ENCODE data around the gene THSD4. TPM values are rescaled to one million over a fixed set of nuclear protein-coding genes. Genes with fewer than 3 reads are reported as not detected.

Gene THSD4
- total RNA-seq, 1 experiment from 2014 or later = 65.4 TPM

- ChIA-PET POLR2A (interaction anchor here (0.5 kb wide), 1 partner anchor 388 kb away, joined by 4 read pairs; no protein-coding TSS in a partner anchor), CTCF (no interaction called here)
- Histone ChIP-seq H3K4me3 (ENCODE audit: low read depth in 2 of 2, low read length in 2 of 2) (no peak overlapping the region), H3K4me1 (ENCODE audit: control insufficient read depth, insufficient read depth, low read length) (no peaks in the 10 kb centered on the region; the same call in 1 of the 2 replicates), H3K36me3 (ENCODE audit: control insufficient read depth, insufficient read depth, low read length) (no peaks in the 10 kb centered on the region), H3K27ac (ENCODE audit: low read length) (no peak overlapping the region; the same call in 1 of the 2 replicates), H3K27me3 (ENCODE audit: control insufficient read depth, insufficient read depth, low read length) (no peaks in the 10 kb centered on the region), H3K9me3 (ENCODE audit: control insufficient read depth, insufficient read depth, low read depth, low read length) (no peaks in the 10 kb centered on the region)
- in situ Hi-C loops (cut with HindIII; ENCODE audit: low pct_unique_long_range_greater_than_20kb, low sequenced_read_pairs) = no loop called here
- TF ChIP-seq TCF7L2 (IDR thresholded peaks at IDR 0.05; ENCODE audit: low read depth, low read length) = no peak
- TF ChIP-seq SIN3A (IDR thresholded peaks at IDR 0.05; ENCODE audit: borderline replicate concordance, insufficient read depth, low read depth, low read length) = no peak
- no peak for TF ChIP-seq REST (IDR thresholded peaks at IDR 0.05; ENCODE audit: insufficient read depth in 1 of 2, low read depth in 2 of 2, low read length in 1 of 2)
- TF ChIP-seq CTCF (IDR thresholded peaks at IDR 0.05) = no peak
- no peak for TF ChIP-seq POLR2AphosphoS5 (IDR thresholded peaks at IDR 0.05; ENCODE audit: low read depth, low read length)
- ATAC-seq (no peak), DNase-seq (ENCODE audit: low read depth, low spot score) (no peak)
- no TSS peak for BruUV-seq (replicated peaks)
- intact Hi-C loops (cut with micrococcal nuclease; ENCODE audit: unreplicated experiment) = loop anchor here (5.0 kb wide), 1 partner anchor 54 kb away; no protein-coding TSS in a partner anchor
These were observed 272.5 kb downstream of the THSD4 start for GRCh38 chr15:71387810-71388209.

GRCh38 chr15:71390096-71390495 lies 274.8 kb downstream of the THSD4 start:
- ChIA-PET CTCF (interaction anchor here (0.6 kb wide), 1 partner anchor 51 kb away, joined by 3 read pairs; no protein-coding TSS in a partner anchor), POLR2A (interaction anchor here (0.7 kb wide), 1 partner anchor 34 kb away, joined by 7 read pairs; no protein-coding TSS in a partner anchor)
- Histone ChIP-seq H3K9me3 (ENCODE audit: control insufficient read depth, insufficient read depth, low read depth, low read length) (no peaks in the 10 kb centered on the region), H3K36me3 (ENCODE audit: control insufficient read depth, insufficient read depth, low read length) (no peaks in the 10 kb centered on the region), H3K4me3 (ENCODE audit: low read depth in 2 of 2, low read length in 2 of 2) (no peak overlapping the region), H3K4me1 (ENCODE audit: control insufficient read depth, insufficient read depth, low read length) (no peaks in the 10 kb centered on the region; the same call in 1 of the 2 replicates), H3K27ac (ENCODE audit: low read length) (no peak overlapping the region), H3K27me3 (ENCODE audit: control insufficient read depth, insufficient read depth, low read length) (no peaks in the 10 kb centered on the region)
- intact Hi-C loops (cut with micrococcal nuclease; ENCODE audit: unreplicated experiment) = no loop called here
- DNase-seq (ENCODE audit: low read depth, low spot score) = no peak
- TF ChIP-seq SIN3A (IDR thresholded peaks at IDR 0.05; ENCODE audit: borderline replicate concordance, insufficient read depth, low read depth, low read length) = no peak
- no peak for TF ChIP-seq TCF7L2 (IDR thresholded peaks at IDR 0.05; ENCODE audit: low read depth, low read length)
- no peak for TF ChIP-seq REST (IDR thresholded peaks at IDR 0.05; ENCODE audit: insufficient read depth in 1 of 2, low read depth in 2 of 2, low read length in 1 of 2)
- ATAC-seq = no peak
- BruUV-seq (replicated peaks) = no TSS peak
- in situ Hi-C loops (cut with HindIII; ENCODE audit: low pct_unique_long_range_greater_than_20kb, low sequenced_read_pairs) = no loop called here
